Lower leg skin (tissue), 4 donors: ENCODE results near the gene CD200R1L. TPM values are rescaled to one million over a fixed set of nuclear protein-coding genes. Genes with fewer than 3 reads are reported as not detected.

ENCODE experiments used
- DNase-seq, 2 donors: peaks; one replicate each; pipeline ENCODE4 v3.0.0-alpha.2; 2019; ENCODE audit warnings: low spot score in 2 of 2
- H3K4me3 ChIP-seq: fragments of 200-600 bp; sonication (generic); 2 replicates; pipeline ENCODE4 v1.5.1; 2017; ENCODE audit warnings: mild to moderate bottlenecking, low read depth; ENCODE audit not compliant: poor library complexity, severe bottlenecking
- POLR2A ChIP-seq, 2 donors: fragments of 450-650 bp; IDR thresholded peaks; one replicate each; pipeline ENCODE4 v1.6.1; 2016 to 2017; ENCODE audit warnings: antibody characterized with exemption in 2 of 2, mild to moderate bottlenecking in 1 of 2, moderate library complexity in 1 of 2
- WGBS, 2 donors: methylation state at CpG; one replicate each; pipeline ENCODE4 v1.1.5; 2018; 5-methylcytosine and 5-hydroxymethylcytosine counted together
- intact Hi-C: fragments of 100-400 bp; cut with DNase I; formaldehyde crosslinking; loops from one replicate; pipeline ENCODE4 v1.15.0; 2023; ENCODE audit warnings: low total_unique reads
- total RNA-seq, 4 donors: library from RNA; depleted of rRNA; stranded (reverse); fragments of >200 nt; gene quantifications; one replicate each; pipeline ENCODE4 v1.1.0, GENCODE V29; 2016
- TF ChIP-seq, protein P1 (sequence below), 3 donors: fragments of 450-650 bp; IDR thresholded peaks; one replicate each; pipeline ENCODE4 v1.5.1; 2016; ENCODE audit warnings: antibody characterized with exemption in 3 of 3, mild to moderate bottlenecking in 3 of 3, moderate library complexity in 2 of 3

The CD200R1L gene
- total RNA-seq, 4 donors from 2014 or later: not detected

GRCh38 chr3:112786881-112787579 is 59.6 kb downstream of the CD200R1L start:
- WGBS, 2 donors: 75 to 81% methylated on average over 3 of the region's 3 CpGs
- H3K4me3 ChIP-seq: no peak overlapping the region
- no peak for DNase-seq
- TF ChIP-seq, protein P1, sequence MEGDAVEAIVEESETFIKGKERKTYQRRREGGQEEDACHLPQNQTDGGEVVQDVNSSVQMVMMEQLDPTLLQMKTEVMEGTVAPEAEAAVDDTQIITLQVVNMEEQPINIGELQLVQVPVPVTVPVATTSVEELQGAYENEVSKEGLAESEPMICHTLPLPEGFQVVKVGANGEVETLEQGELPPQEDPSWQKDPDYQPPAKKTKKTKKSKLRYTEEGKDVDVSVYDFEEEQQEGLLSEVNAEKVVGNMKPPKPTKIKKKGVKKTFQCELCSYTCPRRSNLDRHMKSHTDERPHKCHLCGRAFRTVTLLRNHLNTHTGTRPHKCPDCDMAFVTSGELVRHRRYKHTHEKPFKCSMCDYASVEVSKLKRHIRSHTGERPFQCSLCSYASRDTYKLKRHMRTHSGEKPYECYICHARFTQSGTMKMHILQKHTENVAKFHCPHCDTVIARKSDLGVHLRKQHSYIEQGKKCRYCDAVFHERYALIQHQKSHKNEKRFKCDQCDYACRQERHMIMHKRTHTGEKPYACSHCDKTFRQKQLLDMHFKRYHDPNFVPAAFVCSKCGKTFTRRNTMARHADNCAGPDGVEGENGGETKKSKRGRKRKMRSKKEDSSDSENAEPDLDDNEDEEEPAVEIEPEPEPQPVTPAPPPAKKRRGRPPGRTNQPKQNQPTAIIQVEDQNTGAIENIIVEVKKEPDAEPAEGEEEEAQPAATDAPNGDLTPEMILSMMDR (IDR thresholded peaks at IDR 0.05): no peak
- no peak for TF ChIP-seq POLR2A (IDR thresholded peaks at IDR 0.05)
- intact Hi-C loops: no loop called here

- WGBS, 2 donors: 47 to 54% methylated on average over 2 of the region's 2 CpGs
- intact Hi-C loops: no loop called here
- no peak overlapping the region for H3K4me3 ChIP-seq
- TF ChIP-seq POLR2A (IDR thresholded peaks at IDR 0.05): no peak
- TF ChIP-seq, protein P1 (IDR thresholded peaks at IDR 0.05): no peak
- DNase-seq: no peak
Measured at GRCh38 chr3:112786002-112786590, 60.6 kb downstream of the CD200R1L start.

DNA sequence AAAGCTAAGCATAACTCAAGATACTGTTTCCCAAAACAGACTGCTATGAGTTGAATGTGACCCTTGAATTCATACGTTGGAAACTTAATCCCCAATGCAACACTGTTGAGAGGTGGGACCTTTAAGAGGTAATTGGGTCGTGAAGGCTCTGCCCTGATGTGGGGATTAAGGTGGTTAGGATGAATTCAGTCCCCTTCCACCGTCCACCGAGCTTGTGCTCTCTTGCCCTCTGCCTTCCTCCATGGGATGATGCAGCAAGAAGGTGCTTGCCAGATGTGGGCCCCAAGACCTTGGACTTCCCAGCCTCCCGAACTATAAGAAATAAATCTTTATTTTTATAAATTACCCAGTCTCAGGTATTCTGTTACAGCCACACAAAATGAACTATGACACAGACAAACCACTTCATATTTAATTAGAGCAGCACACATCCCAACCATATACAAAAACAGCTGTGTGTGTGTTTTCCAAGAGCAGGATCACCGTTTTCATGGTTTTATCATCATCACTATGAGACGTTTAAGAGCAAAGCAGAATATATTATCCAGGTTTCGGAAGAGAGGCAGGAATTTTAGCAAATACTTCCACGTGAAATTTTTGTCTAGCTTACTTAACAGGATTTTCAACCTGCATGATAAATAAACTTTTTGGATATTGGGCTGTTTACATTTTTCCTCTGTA is 61.2 kb downstream of the CD200R1L start:
- intact Hi-C loops: no loop called here
- no peak for TF ChIP-seq POLR2A (IDR thresholded peaks at IDR 0.05)
- TF ChIP-seq, protein P1 (IDR thresholded peaks at IDR 0.05): no peak
- no peak for DNase-seq
- WGBS, 2 donors: 76 to 83% methylated on average over 9 of the region's 9 CpGs
- no peak overlapping the region for H3K4me3 ChIP-seq

GRCh38 chr3:112782491-112782890 is 64.2 kb downstream of the CD200R1L start:
- intact Hi-C loops: no loop called here
- DNase-seq: no peak
- TF ChIP-seq, protein P1 (IDR thresholded peaks at IDR 0.05): no peak
- no peak for TF ChIP-seq POLR2A (IDR thresholded peaks at IDR 0.05)
- H3K4me3 ChIP-seq: no peak overlapping the region
- 53 to 58% methylated on average over 2 of the region's 2 CpGs for WGBS, 2 donors

GRCh38 chr3:112781599-112781998 is 65.1 kb downstream of the CD200R1L start:
- H3K4me3 ChIP-seq: no peak overlapping the region
- intact Hi-C loops: no loop called here
- WGBS, 2 donors: 81 to 97% methylated on average over 1 of the region's 1 CpG
- no peak for DNase-seq
- no peak for TF ChIP-seq POLR2A (IDR thresholded peaks at IDR 0.05)
- TF ChIP-seq, protein P1 (IDR thresholded peaks at IDR 0.05): no peak
